HepG2 (cell line): Measurements from ENCODE around the gene DDO. TPM values are rescaled to one million over a fixed set of nuclear protein-coding genes. Genes with fewer than 3 reads are reported as not detected.
A peak's percentile ranks its signal among the peaks of the same experiment; 100 is the strongest.

Experiments used
- AGO1 ChIP-seq: fragments of 200-400 bp; formaldehyde crosslinking; IDR thresholded peaks from 2 replicates; pipeline ENCODE4 v1.6.1; 2017; ENCODE audit warnings: mild to moderate bottlenecking, low read depth, low read length, moderate library complexity; ENCODE audit not compliant: poor library complexity, severe bottlenecking
- AHR ChIP-seq: IDR thresholded peaks from 2 replicates; pipeline ENCODE4 v1.6.1; 2018; ENCODE audit warnings: missing genetic modification reagents, missing compliant biosample characterization
- ARID2 ChIP-seq: sonication (generic); formaldehyde crosslinking; IDR thresholded peaks from 2 replicates; pipeline ENCODE4 v1.8.1; 2022; ENCODE audit warnings: mild to moderate bottlenecking, missing genetic modification reagents, borderline replicate concordance
- ETV6 ChIP-seq: sonication (generic); formaldehyde crosslinking; conservative IDR thresholded peaks from 2 replicates; pipeline ENCODE4 v1.4.0; 2020; ENCODE audit warnings: missing genetic modification reagents
- FOSL1 ChIP-seq: sonication (generic); formaldehyde crosslinking; IDR thresholded peaks from 2 replicates; pipeline ENCODE4 v1.9.0; 2021; ENCODE audit warnings: missing genetic modification reagents, borderline replicate concordance
- FOXP4 ChIP-seq: sonication (generic); formaldehyde crosslinking; IDR thresholded peaks from 2 replicates; pipeline ENCODE4 v1.4.0; 2020; ENCODE audit warnings: missing genetic modification reagents
- HMG20B ChIP-seq: conservative IDR thresholded peaks from 2 replicates; pipeline ENCODE4 v1.6.1; 2016; ENCODE audit warnings: missing genetic modification reagents, missing compliant biosample characterization
- IKZF1 ChIP-seq: fragments of 450-650 bp; IDR thresholded peaks from 2 replicates; pipeline ENCODE4 v1.7.1; 2016
- MEIS2 ChIP-seq: sonication (generic); formaldehyde crosslinking; IDR thresholded peaks from 2 replicates; pipeline ENCODE4 v1.9.0; 2021; ENCODE audit warnings: mild to moderate bottlenecking, missing genetic modification reagents
- NFATC3 ChIP-seq: sonication (generic); formaldehyde crosslinking; IDR thresholded peaks from 2 replicates; pipeline ENCODE4 v1.5.1; 2020; ENCODE audit warnings: mild to moderate bottlenecking, missing genetic modification reagents
- PAWR ChIP-seq: sonication (generic); formaldehyde crosslinking; IDR thresholded peaks from 2 replicates; pipeline ENCODE4 v1.4.0; 2020; ENCODE audit warnings: missing genetic modification reagents, mild to moderate bottlenecking, borderline replicate concordance
- RNF2 ChIP-seq: fragments of 450-650 bp; conservative IDR thresholded peaks from 2 replicates; pipeline ENCODE4 v1.6.1; 2016; ENCODE audit warnings: low read depth
- TEF ChIP-seq: sonication (generic); formaldehyde crosslinking; IDR thresholded peaks from 2 replicates; pipeline ENCODE4 v1.5.0; 2020; ENCODE audit warnings: missing genetic modification reagents
- ZBTB42 ChIP-seq: sonication (generic); formaldehyde crosslinking; IDR thresholded peaks from 2 replicates; pipeline ENCODE4 v1.5.0; 2020; ENCODE audit warnings: mild to moderate bottlenecking, missing genetic modification reagents
- ZFP36 ChIP-seq: fragments of 150-350 bp; IDR thresholded peaks from 2 replicates; pipeline ENCODE4 v1.6.1; 2018; ENCODE audit warnings: borderline replicate concordance, low read length, low read depth; ENCODE audit not compliant: partially characterized antibody
- ZFYVE20 ChIP-seq: sonication (generic); formaldehyde crosslinking; IDR thresholded peaks from 2 replicates; pipeline ENCODE4 v1.8.0; 2023; ENCODE audit warnings: low read depth, mild to moderate bottlenecking, moderate library complexity, missing genetic modification reagents, borderline replicate concordance
- ZNF205 ChIP-seq: IDR thresholded peaks from 2 replicates; pipeline ENCODE4 v1.6.1; 2018; ENCODE audit warnings: missing biosample characterization, missing genetic modification reagents
- ZNF253 ChIP-seq: sonication (generic); formaldehyde crosslinking; IDR thresholded peaks from 2 replicates; pipeline ENCODE4 v1.8.0; 2022; ENCODE audit warnings: mild to moderate bottlenecking, missing genetic modification reagents, borderline replicate concordance
- ZNF362 ChIP-seq: sonication (generic); formaldehyde crosslinking; IDR thresholded peaks from 2 replicates; pipeline ENCODE4 v1.4.0; 2020; ENCODE audit warnings: missing genetic modification reagents, mild to moderate bottlenecking, borderline replicate concordance
- ZNF546 ChIP-seq: sonication (generic); formaldehyde crosslinking; conservative IDR thresholded peaks from 2 replicates; pipeline ENCODE4 v1.8.1; 2023; ENCODE audit warnings: mild to moderate bottlenecking, missing genetic modification reagents
- ZNF569 ChIP-seq: sonication (generic); formaldehyde crosslinking; IDR thresholded peaks from 2 replicates; pipeline ENCODE4 v1.5.0; 2020; ENCODE audit warnings: mild to moderate bottlenecking, missing genetic modification reagents, moderate library complexity, borderline replicate concordance
- ZNF614 ChIP-seq: IDR thresholded peaks from 2 replicates; pipeline ENCODE4 v1.6.1; 2018; ENCODE audit warnings: missing biosample characterization, missing genetic modification reagents, inconsistent platforms, borderline replicate concordance
- ZXDC ChIP-seq: sonication (generic); formaldehyde crosslinking; IDR thresholded peaks from 2 replicates; pipeline ENCODE4 v1.5.0; 2020; ENCODE audit warnings: mild to moderate bottlenecking, missing genetic modification reagents
- polyA plus RNA-seq, 8 experiments: library from polyadenylated mRNA; depleted of rRNA in 3 of 8; stranded (reverse) in 7 of 8; unstranded in 1 of 8; fragments of >200 nt; fragmentation: Illumina TruSeq in 4 of 8; extraction: Trizol in 4 of 8; gene quantifications; 2 replicates each; pipeline versions ENCODE4 v1.2.1 to v1.2.3, GENCODE V29; 2011 to 2016; ENCODE audit warnings: low read depth in 4 of 8, missing spikeins in 1 of 8, mixed read lengths in 1 of 8; ENCODE audit not compliant: insufficient read depth in 1 of 8
- total RNA-seq, 5 experiments: library from RNA; depleted of rRNA; stranded (reverse); fragments of >200 nt; fragmentation: Illumina TruSeq; extraction: Trizol; gene quantifications; 2 replicates each; pipeline ENCODE4 v1.2.3, GENCODE V29; 2016; ENCODE audit warnings: low read depth in 1 of 5
- TF ChIP-seq, protein P1 (sequence below): sonication (generic); formaldehyde crosslinking; conservative IDR thresholded peaks from 2 replicates; pipeline ENCODE4 v1.8.1; 2023; ENCODE audit warnings: missing genetic modification reagents

DDO gene
- total and polyA plus RNA-seq, 2 of the 13 experiments (the other 11 are each of a cell fraction or from before 2014, with no cell fraction given), result 6.1 to 10.3 TPM

DNA sequence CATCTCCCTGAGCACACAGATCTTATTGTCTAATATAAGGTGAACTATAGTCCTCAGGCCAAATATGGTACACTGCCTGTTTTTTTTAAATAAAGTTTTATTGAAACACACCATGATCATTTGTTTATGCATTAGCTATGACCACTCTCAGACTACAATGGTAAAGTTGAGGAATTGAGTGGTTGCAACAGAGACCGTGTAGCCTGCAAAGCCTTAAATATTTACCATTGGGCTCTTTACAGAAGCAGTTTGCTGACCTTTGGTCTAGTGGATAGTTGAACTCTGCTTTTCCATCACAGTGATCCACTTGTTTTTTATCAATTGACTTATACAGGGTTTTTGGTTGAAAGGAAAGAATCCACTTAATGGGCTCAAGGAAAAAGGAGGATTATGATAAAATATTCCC is 29.9 kb downstream of the DDO start (continued):
- peak; percentile 32; the same call in 1 of the 2 replicates for TF ChIP-seq ZNF362
- TF ChIP-seq MEIS2 (CRISPR knock-in tag), result no peak
- no peak for TF ChIP-seq ZNF546 (CRISPR knock-in tag)
- no peak for TF ChIP-seq AGO1
- TF ChIP-seq ZNF569, result no peak
- TF ChIP-seq TEF, result no peak
- TF ChIP-seq FOSL1 (CRISPR knock-in tag), result no peak
- TF ChIP-seq IKZF1, result no peak
- 0 out of 2 replicates have a peak, but pooled peaks have one; percentile 23 for TF ChIP-seq ZNF205
- TF ChIP-seq, protein P1, sequence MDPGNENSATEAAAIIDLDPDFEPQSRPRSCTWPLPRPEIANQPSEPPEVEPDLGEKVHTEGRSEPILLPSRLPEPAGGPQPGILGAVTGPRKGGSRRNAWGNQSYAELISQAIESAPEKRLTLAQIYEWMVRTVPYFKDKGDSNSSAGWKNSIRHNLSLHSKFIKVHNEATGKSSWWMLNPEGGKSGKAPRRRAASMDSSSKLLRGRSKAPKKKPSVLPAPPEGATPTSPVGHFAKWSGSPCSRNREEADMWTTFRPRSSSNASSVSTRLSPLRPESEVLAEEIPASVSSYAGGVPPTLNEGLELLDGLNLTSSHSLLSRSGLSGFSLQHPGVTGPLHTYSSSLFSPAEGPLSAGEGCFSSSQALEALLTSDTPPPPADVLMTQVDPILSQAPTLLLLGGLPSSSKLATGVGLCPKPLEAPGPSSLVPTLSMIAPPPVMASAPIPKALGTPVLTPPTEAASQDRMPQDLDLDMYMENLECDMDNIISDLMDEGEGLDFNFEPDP, result no peak
- no peak for TF ChIP-seq ZXDC (CRISPR knock-in tag)
- TF ChIP-seq HMG20B (CRISPR knock-in tag), result no peak
- no peak for TF ChIP-seq AHR
- no peak for TF ChIP-seq NFATC3 (CRISPR knock-in tag)
- TF ChIP-seq RNF2, result no peak
- no peak for TF ChIP-seq ZFYVE20 (CRISPR knock-in tag)
- TF ChIP-seq ZBTB42, result no peak
- no peak for TF ChIP-seq PAWR
- no peak for TF ChIP-seq ARID2
- TF ChIP-seq ZNF614 (CRISPR knock-in tag), result peak; percentile 99
- TF ChIP-seq ZNF253, result no peak
- no peak for TF ChIP-seq ZFP36
- TF ChIP-seq ETV6 (CRISPR knock-in tag), result no peak
- peak; percentile 72 for TF ChIP-seq FOXP4 (CRISPR knock-in tag)
